Memory B cell (primary cell): Measurements from ENCODE around the gene DYRK1A.

Source experiments
- ATAC-seq: fragments of 150-1000 bp; cut with Tn5 transposase; 2 replicates; pipeline ENCODE4 v1.10.0; 2021; ENCODE audit warnings: low read depth, mild to moderate bottlenecking, moderate library complexity
- DNase-seq, 2 donors: peaks; one replicate each; pipeline ENCODE4 v3.0.0; 2022; ENCODE audit warnings: low spot score in 2 of 2
- H3K27ac Mint-ChIP-seq: one replicate; pipeline ENCODE4 v1.8.0; 2022; ENCODE audit warnings: mild to moderate bottlenecking, moderate library complexity, mixed read lengths
- H3K27me3 Mint-ChIP-seq: one replicate; pipeline ENCODE4 v1.8.0; 2022; ENCODE audit warnings: mixed read lengths
- H3K36me3 Mint-ChIP-seq: one replicate; pipeline ENCODE4 v1.8.0; 2022; ENCODE audit warnings: mild to moderate bottlenecking, mixed read lengths
- H3K4me1 Mint-ChIP-seq: one replicate; pipeline ENCODE4 v1.8.0; 2022; ENCODE audit warnings: mixed read lengths
- H3K4me3 Mint-ChIP-seq: one replicate; pipeline ENCODE4 v1.8.0; 2022; ENCODE audit warnings: mild to moderate bottlenecking, moderate library complexity, mixed read lengths
- H3K9me3 Mint-ChIP-seq: one replicate; pipeline ENCODE4 v1.8.0; 2022; ENCODE audit warnings: mixed read lengths

Gene DYRK1A

DNA sequence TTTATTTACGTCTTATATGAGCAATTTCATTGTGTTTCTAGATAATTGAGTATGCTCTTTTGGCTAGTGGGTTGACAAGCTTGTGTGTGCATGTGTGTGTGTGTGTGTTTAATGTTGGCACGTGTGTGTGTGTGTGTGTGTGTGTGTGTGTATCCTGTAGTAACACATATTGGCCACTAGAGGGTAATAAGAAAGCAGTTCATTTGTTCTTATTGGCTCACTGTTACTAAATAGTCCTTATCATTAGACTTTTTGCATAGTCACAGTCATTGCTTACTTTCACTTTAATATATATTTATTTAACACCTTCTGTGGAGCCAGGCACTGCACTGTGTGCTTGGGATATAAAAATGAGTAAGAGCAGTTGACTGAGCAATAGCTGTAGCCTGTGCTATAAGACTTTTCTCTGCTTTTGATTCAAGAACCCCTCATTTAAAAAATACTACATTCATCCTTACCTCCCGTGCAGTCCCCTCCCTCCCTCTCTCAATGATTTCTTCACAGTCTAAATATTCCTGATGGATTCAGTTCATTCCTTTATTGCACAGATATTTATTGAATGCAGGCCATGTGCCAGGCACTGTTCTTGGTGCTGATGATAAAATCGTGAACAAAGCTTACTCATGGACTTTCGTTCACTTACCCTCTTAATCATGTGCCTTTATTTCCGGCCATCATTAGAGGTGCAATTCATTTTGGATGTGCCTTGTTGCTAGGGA lies 96.7 kb downstream of the DYRK1A start:
- H3K27me3 Mint-ChIP-seq = no peaks in the 10 kb centered on the region
- peaks cover 12% of the 10 kb centered on the region for H3K36me3 Mint-ChIP-seq
- H3K4me3 Mint-ChIP-seq = peak overlapping the region; percentile 3
- H3K4me1 Mint-ChIP-seq = peaks cover 65% of the 10 kb centered on the region
- H3K27ac Mint-ChIP-seq = peak overlapping the region; percentile 84
- no peaks in the 10 kb centered on the region for H3K9me3 Mint-ChIP-seq
- ATAC-seq (peak; percentile 68), DNase-seq (peak in 1 of 2 donors; percentile 44)

DNA sequence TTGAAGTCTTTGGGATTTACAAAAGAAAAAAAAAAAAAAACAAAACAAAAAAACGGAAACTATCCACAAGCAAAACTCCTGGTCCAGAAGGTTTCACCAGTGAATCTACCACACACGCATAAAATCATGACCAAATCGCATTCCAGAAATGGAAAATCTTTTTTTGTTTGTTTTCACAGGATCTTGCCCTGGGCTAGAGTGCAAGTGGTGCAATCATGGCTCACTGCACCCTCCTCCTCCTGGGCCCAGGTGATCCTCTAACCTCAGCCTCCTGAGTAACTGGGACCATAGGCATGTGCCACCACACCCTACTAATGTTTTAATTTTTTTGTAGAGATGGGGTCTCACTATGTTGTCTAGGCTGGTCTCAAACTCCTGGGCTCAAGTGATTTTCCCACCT lies 100.5 kb downstream of the DYRK1A start:
- ATAC-seq (no peak), DNase-seq (no peak)
- peak overlapping the region; percentile 32 for H3K27ac Mint-ChIP-seq
- no peak overlapping the region for H3K4me3 Mint-ChIP-seq
- peaks cover 2% of the 10 kb centered on the region for H3K9me3 Mint-ChIP-seq
- H3K4me1 Mint-ChIP-seq = peaks cover 57% of the 10 kb centered on the region
- no peaks in the 10 kb centered on the region for H3K27me3 Mint-ChIP-seq
- H3K36me3 Mint-ChIP-seq = peaks cover 21% of the 10 kb centered on the region

DNA sequence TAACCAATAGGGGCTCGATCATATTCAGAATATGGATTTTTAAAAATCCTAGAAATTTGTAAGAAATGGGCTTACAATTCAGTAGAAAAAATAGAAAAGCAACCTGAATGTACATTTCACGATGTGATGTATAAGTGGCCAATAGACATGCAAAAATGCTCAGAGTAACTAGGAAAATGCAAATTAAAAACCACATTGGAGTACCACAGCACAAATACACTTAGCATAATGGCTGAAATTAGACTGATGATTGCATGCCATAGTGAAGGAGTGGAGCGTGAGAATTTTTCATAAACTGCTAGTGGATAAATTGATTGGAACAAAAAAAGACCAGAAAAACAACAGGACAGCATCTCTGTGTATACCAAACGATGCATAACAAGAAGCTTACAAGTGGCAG lies 102.3 kb downstream of the DYRK1A start:
- peaks cover 44% of the 10 kb centered on the region for H3K4me1 Mint-ChIP-seq
- ATAC-seq = no peak
- H3K36me3 Mint-ChIP-seq = peaks cover 21% of the 10 kb centered on the region
- peak overlapping the region; percentile 53 for H3K27ac Mint-ChIP-seq
- DNase-seq = no peak
- no peaks in the 10 kb centered on the region for H3K27me3 Mint-ChIP-seq
- H3K4me3 Mint-ChIP-seq = no peak overlapping the region
- H3K9me3 Mint-ChIP-seq = peaks cover 2% of the 10 kb centered on the region

DNA sequence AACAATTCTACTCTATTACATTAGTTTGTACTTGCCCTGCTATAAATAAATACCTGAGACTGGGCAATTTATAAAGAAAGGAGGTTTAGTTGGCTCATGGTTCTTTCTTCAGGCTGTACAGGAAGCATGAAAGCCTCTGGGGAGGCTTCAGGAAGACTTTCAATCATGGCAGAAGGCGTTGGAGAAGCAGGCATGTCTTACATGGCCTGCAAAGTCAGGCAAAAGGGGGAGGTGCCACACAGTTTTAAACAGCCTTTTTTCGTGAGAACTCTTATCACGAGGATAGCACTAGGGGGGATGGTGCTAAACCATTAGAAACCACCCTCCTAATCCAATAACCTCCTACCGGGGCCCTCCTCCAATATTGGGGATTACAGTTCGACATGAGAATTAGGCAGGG lies 102.9 kb downstream of the DYRK1A start:
- peaks cover 41% of the 10 kb centered on the region for H3K4me1 Mint-ChIP-seq
- ATAC-seq = no peak
- H3K27ac Mint-ChIP-seq = peak overlapping the region; percentile 53
- H3K36me3 Mint-ChIP-seq = peaks cover 21% of the 10 kb centered on the region
- peaks cover 2% of the 10 kb centered on the region for H3K9me3 Mint-ChIP-seq
- DNase-seq = no peak
- no peaks in the 10 kb centered on the region for H3K27me3 Mint-ChIP-seq
- no peak overlapping the region for H3K4me3 Mint-ChIP-seq

DNA sequence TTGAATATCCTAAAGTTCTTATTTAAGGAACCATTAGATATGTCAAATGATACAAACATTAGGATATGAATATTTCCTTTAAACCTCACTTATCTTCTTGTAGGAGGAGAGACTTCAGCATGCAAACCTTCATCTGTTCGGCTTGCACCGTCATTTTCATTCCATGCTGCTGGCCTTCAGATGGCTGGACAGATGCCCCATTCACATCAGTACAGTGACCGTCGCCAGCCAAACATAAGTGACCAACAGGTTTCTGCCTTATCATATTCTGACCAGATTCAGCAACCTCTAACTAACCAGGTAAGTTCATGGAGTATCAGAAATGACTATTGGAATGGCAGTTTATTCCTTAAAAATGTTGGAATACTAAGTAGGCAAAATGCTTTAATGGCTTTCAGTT lies 106.0 kb downstream of the DYRK1A start:
- no peak for DNase-seq
- peak overlapping the region; percentile 59 for H3K27ac Mint-ChIP-seq
- no peak overlapping the region for H3K4me3 Mint-ChIP-seq
- no peaks in the 10 kb centered on the region for H3K27me3 Mint-ChIP-seq
- peaks cover 20% of the 10 kb centered on the region for H3K36me3 Mint-ChIP-seq
- peaks cover 2% of the 10 kb centered on the region for H3K9me3 Mint-ChIP-seq
- ATAC-seq = no peak
- peaks cover 39% of the 10 kb centered on the region for H3K4me1 Mint-ChIP-seq

DNA sequence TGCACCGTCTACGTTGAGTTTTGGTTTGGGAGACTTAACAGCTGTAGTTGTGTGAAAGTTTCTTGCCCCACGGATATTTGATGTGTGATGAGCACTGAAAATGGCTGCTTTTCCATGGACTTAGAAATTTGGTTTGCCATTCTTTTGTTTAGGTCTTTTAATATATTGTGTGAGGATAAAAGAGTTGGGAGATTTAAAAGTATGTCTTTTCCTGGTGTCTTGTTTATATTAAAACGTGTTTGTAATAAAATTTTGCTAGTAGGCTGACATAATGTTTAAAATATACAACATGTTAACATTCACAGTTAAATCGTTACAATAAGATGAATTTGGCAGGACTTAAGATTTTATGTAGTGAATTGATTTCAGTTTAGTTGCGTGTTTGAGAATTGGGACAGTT lies 106.9 kb downstream of the DYRK1A start:
- DNase-seq (no peak), ATAC-seq (no peak)
- Mint-ChIP-seq H3K27me3 (no peaks in the 10 kb centered on the region), H3K9me3 (peaks cover 2% of the 10 kb centered on the region), H3K27ac (no peak overlapping the region), H3K4me3 (no peak overlapping the region), H3K4me1 (peaks cover 36% of the 10 kb centered on the region), H3K36me3 (peaks cover 14% of the 10 kb centered on the region)

DNA sequence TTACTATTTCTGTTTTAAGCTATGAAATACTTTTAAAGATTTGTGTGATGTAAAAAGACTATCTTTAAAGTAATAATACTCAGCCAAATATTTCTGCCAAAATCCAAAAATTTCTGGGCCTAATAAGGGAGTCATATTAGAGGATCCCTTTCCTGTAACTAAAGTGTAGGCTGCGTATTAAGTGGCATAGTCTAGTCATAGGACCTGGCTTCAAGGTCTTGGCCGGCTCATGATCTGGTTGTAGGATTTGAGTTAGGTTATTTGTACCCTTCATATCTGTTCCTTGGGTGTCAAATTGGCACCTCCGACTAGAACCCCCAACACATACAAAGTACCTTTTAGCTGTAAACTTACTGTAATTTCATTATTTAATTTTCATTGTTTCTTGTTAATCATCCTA lies 107.8 kb downstream of the DYRK1A start:
- no peaks in the 10 kb centered on the region for H3K9me3 Mint-ChIP-seq
- H3K4me3 Mint-ChIP-seq = no peak overlapping the region
- no peaks in the 10 kb centered on the region for H3K27me3 Mint-ChIP-seq
- peaks cover 11% of the 10 kb centered on the region for H3K36me3 Mint-ChIP-seq
- DNase-seq (no peak), ATAC-seq (no peak)
- H3K4me1 Mint-ChIP-seq = peaks cover 32% of the 10 kb centered on the region
- H3K27ac Mint-ChIP-seq = peak overlapping the region; percentile 61

DNA sequence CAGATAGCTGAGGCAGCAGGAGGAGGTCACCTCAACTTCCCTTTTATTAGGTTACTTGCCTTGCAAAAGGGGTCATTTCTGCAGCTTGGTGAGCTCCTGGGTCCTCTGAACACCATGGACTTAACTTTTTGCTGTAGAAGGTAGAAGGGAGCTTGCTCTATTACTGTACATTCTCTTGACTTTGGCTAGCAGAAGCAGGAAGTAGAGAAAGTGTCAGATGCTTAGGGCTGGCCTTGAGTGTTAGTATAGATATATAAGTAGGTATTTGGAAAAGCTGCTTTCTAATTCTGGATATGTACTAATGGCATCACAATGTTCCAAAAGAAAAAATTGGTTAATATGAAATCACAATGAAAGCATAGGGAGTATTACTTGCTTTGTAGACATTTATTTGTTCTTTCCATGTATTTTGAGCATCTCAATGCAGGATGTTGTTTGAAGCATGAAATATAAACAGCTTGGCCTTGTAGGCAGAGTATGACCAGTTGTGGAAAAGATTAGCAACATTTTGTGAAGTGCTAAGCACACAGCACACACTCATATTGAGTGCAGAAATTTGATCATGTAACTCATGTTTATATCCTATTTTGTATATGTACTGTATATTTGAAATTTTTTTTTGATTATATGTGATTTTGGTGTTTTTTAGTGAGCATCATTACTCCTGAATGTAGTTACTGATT lies 108.8 kb downstream of the DYRK1A start:
- DNase-seq (no peak), ATAC-seq (no peak)
- Mint-ChIP-seq H3K4me1 (peaks cover 32% of the 10 kb centered on the region), H3K36me3 (peaks cover 11% of the 10 kb centered on the region), H3K27ac (peak overlapping the region; percentile 61), H3K27me3 (no peaks in the 10 kb centered on the region), H3K9me3 (no peaks in the 10 kb centered on the region), H3K4me3 (no peak overlapping the region)

DNA sequence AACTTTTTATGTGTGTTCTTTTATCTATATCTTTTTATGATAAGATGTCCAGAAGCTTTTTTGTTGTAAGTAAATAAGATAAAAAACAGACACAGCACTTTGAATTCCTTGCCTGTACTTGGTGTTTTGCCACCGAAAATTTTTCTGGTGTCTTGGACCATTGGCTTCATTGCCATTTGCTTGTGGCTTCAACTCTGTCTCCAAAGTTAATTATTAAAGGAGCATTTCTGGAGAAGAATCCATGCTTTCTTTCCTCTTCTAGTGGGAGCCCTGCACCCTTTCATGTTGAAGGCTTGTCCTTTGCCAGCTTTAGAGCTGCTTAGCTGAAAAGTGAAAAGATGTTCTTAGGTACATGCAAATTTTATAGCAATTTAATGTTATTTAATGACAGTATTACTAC lies 112.2 kb downstream of the DYRK1A start:
- H3K36me3 Mint-ChIP-seq = peaks cover 17% of the 10 kb centered on the region
- DNase-seq (no peak), ATAC-seq (no peak)
- peaks cover 18% of the 10 kb centered on the region for H3K4me1 Mint-ChIP-seq
- H3K27me3 Mint-ChIP-seq = no peaks in the 10 kb centered on the region
- no peaks in the 10 kb centered on the region for H3K9me3 Mint-ChIP-seq
- no peak overlapping the region for H3K4me3 Mint-ChIP-seq
- H3K27ac Mint-ChIP-seq = no peak overlapping the region

DNA sequence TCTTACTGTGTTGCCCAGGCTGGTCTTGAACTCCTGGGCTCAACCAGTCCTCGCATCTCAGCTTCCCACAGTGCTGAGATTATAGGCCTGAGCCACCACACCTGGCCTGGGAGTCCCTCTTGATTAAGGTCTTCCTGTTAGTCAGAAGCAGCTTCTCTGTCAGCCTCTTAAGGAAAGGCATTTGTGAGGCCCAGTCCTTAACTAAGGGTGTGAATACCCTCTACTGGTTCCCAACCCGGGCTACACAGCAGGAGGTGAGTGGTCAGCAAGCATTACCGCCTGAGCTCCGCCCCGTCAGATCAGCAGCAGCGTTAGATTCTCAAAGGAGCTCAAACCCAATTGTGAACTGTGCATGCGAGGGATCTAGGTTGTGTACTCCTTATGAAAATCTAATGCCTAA lies 117.2 kb downstream of the DYRK1A start:
- ATAC-seq (no peak), DNase-seq (no peak)
- peak overlapping the region; percentile 28 for H3K27ac Mint-ChIP-seq
- peaks cover 22% of the 10 kb centered on the region for H3K36me3 Mint-ChIP-seq
- H3K9me3 Mint-ChIP-seq = no peaks in the 10 kb centered on the region
- no peak overlapping the region for H3K4me3 Mint-ChIP-seq
- no peaks in the 10 kb centered on the region for H3K4me1 Mint-ChIP-seq
- no peaks in the 10 kb centered on the region for H3K27me3 Mint-ChIP-seq

DNA sequence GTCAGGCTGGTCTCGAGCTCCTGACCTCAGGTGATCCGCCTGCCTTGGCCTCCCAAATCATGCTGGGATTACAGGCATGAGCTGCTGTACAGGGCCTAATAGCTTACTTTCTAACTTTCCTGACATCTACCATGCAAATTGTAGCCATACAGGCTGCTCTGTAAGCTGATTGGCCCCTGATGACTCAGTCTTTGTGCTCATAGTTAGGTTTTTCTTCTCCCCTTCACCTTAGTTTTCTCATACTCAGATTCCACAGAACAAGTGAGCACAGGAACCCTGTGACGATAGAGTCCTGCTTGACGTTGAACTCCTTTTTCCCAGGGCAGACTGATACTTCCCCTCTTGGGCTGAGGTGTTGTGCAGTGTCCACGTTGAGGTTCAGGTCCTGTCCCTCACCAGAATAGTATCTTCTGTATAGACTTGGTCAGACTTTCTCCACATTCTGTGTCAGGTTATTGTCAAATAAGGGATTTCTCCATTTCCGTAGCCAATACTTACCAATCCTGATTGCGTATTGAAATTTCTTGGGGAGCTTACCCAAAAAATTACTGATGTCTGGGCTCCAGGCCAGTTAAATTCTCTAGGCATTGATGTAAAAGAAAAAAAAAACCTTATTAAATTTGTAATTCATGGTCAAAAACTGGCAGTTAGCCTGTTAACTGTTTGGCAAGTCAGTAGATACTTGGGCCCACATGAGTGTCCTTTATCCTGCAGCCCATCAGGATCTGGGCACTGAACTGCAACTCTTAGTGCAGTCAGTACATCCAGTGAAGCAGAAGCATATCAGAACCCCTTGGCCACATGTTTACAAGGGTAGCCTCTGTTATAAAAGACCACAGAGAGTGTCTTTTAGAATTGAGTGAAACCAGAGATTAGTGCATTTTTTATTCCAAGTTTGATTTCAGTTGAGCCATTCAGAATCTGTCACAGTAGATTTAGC lies 118.2 kb downstream of the DYRK1A start:
- DNase-seq (no peak), ATAC-seq (no peak)
- Mint-ChIP-seq H3K4me1 (no peaks in the 10 kb centered on the region), H3K36me3 (peaks cover 22% of the 10 kb centered on the region), H3K27ac (peak overlapping the region; percentile 28), H3K4me3 (no peak overlapping the region), H3K9me3 (no peaks in the 10 kb centered on the region), H3K27me3 (no peaks in the 10 kb centered on the region)

DNA sequence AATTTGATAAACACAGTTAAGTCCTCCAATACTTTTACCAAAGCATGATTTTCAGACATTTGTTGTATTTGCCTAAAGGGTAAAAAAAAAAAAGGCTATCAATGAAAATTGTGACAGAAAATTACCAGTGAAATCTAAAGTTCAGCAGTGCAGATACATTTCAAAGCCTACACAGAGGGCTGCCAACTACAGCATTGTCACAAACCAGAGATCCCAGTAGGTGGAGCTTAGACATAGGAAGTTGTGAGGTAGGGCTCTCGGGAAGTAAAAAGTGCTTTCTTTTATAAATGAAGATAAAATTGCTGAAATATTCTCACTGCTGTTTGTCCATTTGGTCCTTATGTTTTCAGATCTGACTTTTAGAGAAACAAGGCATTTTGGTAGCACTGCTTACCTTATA lies 123.0 kb downstream of the DYRK1A start:
- Mint-ChIP-seq H3K4me3 (no peak overlapping the region), H3K9me3 (no peaks in the 10 kb centered on the region), H3K27me3 (no peaks in the 10 kb centered on the region), H3K4me1 (no peaks in the 10 kb centered on the region), H3K36me3 (peaks cover 21% of the 10 kb centered on the region), H3K27ac (no peak overlapping the region)
- DNase-seq (no peak), ATAC-seq (no peak)

DNA sequence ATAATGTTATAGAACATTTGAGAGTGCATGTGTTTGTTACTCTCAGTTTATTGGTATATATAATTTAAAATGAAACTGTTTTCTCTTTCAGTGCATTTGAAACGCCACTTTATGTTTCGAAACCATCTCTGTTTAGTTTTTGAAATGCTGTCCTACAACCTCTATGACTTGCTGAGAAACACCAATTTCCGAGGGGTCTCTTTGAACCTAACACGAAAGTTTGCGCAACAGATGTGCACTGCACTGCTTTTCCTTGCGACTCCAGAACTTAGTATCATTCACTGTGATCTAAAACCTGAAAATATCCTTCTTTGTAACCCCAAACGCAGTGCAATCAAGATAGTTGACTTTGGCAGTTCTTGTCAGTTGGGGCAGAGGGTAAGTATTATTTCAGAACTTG lies 123.5 kb downstream of the DYRK1A start:
- Mint-ChIP-seq H3K27ac (no peak overlapping the region), H3K27me3 (no peaks in the 10 kb centered on the region), H3K4me3 (no peak overlapping the region), H3K9me3 (no peaks in the 10 kb centered on the region), H3K36me3 (peaks cover 19% of the 10 kb centered on the region), H3K4me1 (no peaks in the 10 kb centered on the region)
- DNase-seq = no peak
- ATAC-seq = no peak

DNA sequence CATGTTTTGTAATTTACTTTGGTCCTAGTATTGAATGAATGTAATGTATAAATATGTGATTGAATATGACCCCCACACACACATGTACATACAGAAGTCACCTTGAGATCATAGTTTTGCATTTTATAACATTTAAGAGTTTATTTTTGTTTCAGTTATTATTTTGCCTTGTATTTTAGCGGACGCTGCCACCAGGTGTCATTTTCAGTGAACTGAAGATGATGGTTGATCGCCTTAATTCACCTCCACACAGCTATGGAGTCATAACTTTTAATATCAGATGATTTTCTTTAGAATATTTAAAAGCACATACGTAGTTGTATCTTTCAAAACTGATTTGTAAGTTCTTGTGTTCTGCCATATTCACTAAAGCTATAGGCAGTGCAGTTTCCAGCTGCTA lies 130.4 kb downstream of the DYRK1A start:
- no peaks in the 10 kb centered on the region for H3K27me3 Mint-ChIP-seq
- H3K27ac Mint-ChIP-seq = peak overlapping the region; percentile 58
- no peaks in the 10 kb centered on the region for H3K9me3 Mint-ChIP-seq
- no peak for ATAC-seq
- peaks cover 27% of the 10 kb centered on the region for H3K36me3 Mint-ChIP-seq
- DNase-seq = no peak
- peaks cover 10% of the 10 kb centered on the region for H3K4me1 Mint-ChIP-seq
- no peak overlapping the region for H3K4me3 Mint-ChIP-seq
